GM12801 (cell line): ENCODE measurements around the gene SAPCD1.

Source experiments
- TF ChIP-seq, protein P1 (sequence below): IDR thresholded peaks from one replicate; pipeline ENCODE4 v1.5.1; 2011; ENCODE audit warnings: control low read depth; ENCODE audit not compliant: insufficient read length; ENCODE audit errors: extremely low read depth

The SAPCD1 gene

DNA sequence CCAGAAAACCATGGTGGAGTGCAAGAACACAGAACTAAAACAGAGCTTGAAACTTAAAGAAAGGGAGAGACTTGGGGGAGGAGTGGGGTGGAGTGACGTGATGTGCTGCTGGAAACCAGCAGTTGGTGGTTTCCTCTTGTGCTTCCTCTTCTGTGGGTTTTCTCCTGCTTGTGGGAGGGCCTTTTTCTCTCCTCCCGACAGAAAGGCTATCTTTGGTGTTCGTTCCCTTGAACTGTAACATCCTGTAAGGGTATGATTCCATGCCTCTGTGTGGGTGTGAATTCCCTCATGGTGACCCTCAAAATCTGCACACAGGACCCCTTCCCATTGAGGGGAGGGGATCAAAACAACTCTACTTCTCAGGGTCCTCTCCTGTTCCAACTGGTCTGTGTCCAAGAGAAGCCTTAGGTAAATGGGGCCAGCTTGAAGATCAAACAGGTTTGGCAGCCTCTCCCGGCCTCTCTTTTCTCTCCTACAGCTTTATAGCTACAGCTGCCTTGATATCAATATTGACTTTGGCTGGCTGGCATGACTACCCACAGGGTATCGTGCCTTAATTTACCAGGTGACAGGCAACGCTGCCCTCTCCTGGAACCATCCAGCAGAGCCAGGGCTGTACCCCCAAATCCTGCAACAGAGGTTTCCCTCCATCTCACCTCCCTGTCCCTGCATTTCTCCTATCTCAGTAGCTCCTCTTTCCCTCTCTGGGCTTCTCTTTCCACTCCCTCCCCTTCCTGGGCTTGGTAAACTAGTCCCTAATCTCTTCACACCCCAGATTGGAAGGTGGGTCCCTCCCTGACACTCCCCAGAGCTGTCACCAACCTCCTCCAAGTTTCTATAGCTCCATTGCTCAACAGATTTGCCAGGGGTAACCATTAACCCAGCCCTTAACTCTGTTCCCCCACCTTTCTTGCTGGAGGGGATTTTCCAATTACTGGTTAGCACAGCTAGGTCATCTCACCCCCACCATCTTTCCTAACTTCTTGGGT is 24.2 kb upstream of the SAPCD1 start:
- TF ChIP-seq, protein P1, sequence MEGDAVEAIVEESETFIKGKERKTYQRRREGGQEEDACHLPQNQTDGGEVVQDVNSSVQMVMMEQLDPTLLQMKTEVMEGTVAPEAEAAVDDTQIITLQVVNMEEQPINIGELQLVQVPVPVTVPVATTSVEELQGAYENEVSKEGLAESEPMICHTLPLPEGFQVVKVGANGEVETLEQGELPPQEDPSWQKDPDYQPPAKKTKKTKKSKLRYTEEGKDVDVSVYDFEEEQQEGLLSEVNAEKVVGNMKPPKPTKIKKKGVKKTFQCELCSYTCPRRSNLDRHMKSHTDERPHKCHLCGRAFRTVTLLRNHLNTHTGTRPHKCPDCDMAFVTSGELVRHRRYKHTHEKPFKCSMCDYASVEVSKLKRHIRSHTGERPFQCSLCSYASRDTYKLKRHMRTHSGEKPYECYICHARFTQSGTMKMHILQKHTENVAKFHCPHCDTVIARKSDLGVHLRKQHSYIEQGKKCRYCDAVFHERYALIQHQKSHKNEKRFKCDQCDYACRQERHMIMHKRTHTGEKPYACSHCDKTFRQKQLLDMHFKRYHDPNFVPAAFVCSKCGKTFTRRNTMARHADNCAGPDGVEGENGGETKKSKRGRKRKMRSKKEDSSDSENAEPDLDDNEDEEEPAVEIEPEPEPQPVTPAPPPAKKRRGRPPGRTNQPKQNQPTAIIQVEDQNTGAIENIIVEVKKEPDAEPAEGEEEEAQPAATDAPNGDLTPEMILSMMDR: no peak

DNA sequence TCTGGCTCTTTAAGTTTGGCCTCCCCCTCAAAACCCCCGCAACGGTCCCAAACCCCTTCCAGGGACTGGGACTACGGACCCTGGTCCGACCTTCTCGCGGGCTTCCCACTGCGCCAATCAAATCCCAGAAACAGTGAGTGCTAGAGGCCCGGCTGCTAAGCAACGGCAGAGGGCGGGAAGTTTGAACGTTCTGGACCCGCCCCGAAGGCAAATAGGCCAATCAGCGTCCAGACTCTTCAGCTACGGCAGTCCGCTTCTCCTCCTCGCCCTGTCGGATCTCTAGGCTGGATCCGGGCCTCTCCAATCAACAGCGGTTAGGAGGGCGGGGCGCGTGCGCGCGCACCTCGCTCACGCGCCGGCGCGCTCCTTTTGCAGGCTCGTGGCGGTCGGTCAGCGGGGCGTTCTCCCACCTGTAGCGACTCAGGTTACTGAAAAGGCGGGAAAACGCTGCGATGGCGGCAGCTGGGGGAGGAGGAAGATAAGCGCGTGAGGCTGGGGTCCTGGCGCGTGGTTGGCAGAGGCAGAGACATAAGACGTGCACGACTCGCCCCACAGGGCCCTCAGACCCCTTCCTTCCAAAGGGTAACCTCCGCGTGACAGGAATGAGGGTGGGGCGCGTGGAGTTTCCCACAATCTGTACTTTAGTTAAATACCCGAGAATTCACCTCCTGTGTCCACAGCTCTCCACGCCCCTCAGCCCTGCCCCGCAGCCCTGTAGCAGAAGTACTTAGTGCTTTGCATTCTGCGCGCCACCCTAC is 22.6 kb upstream of the SAPCD1 start, which contains the start of gene MSH5:
Gene MSH5, plus strand, starts transcription at position 367 of the 758 bp plus-strand sequence. CDS start 462 bp downstream, outside the sequence.
- TF ChIP-seq, protein P1: no peak

DNA sequence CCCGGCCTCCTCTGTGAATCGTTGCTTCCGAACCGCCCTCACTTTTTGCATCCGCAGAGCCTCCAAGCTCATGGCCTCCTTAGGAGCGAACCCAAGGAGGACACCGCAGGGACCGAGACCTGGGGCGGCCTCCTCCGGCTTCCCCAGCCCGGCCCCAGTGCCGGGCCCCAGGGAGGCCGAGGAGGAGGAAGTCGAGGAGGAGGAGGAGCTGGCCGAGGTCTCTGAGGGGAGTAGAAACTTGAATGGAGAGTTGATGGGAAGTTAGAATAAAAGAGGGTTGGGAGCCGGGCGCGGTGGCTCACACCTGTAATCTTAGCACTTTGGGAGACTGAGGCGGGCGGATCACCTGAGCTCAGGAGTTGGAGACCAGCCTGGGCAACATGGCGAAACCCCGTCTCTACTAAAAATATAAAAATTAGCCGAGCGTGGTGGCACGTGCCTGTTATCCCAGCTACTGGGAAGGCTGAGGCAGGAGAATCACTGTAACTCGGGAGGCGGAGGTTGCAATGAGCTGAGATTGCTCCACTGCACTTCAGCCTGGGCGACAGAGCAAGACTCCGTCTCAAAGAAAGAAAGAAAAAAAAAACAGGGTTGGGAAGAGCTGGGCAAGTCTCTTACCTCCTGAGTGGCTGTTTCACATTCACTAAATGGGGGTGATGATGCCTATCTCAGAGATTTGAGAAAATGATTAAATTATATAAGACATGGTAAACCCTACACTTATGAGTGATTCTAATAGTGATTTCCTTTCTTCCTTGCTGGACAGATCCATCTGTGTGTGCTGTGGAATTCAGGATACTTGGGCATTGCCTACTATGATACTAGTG is 21.8 kb upstream of the SAPCD1 start:
- TF ChIP-seq, protein P1: no peak

DNA sequence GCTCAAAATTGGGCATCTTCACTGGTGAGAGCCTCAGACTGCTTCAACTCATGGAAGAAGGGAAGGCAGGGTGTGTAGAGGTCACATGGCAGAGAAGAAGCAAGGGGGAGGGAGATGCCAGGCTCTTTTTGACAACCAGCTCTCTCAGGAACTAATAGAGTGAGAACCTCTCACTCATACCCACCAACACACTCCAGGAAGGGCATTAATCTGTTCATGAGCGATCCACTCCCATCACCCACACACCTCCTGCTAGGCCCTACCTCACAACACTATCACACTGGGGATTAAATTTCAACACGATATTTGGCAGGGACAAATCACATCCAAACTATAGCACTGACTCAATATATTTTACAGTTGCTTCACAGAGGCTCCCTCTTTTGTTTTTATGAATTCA is 20.6 kb upstream of the SAPCD1 start:
- TF ChIP-seq, protein P1: no peak

DNA sequence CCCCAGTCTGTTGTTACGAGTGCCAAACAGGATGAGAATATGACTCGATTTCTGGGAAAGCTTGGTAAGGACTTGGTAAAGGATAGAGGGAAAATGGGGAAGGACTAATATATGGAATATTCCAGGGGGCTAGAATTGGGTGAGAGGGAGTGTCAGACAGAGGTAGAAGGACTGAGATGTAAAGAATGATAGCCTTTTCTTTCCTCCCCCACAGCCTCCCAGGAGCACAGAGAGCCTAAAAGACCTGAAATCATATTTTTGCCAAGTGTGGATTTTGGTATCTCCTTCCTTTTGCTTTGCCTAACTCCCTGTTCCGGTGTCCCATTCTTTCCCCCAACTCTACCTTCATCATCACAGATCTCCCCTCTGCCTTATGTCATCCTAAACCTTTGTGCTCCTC is 19.6 kb upstream of the SAPCD1 start:
- TF ChIP-seq, protein P1: no peak

DNA sequence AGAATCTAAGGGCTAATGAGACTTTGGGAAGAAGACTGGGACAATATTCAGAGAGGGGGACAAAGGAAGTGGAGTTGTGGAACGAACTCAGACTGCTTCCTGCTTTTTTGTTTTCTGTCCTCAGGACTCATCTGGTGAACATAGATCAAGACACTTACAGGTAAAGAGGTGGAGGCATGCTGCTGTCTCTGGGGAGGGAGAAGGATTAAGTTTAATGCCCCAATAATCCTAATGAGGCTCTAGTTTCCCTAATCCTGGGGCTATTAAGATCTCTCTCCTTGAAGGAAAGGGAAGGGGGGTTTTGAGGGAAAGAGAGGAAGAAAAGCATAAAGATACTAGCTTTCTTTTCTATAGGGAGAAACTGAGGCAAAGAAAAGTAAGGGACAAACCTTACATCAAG is 18.0 kb upstream of the SAPCD1 start:
- TF ChIP-seq, protein P1: no peak
